WI38 (cell line): Measurements from ENCODE around the gene MOB2.

Source experiments
- H3K4me3 ChIP-seq: 2 replicates; pipeline ENCODE4 v1.5.1; 2011; ENCODE audit warnings: low read depth, mild to moderate bottlenecking, control low read depth, low read length
- TF ChIP-seq, protein P1 (sequence below): IDR thresholded peaks from 2 replicates; pipeline ENCODE4 v1.5.1; 2012; ENCODE audit warnings: low read depth, mild to moderate bottlenecking, control low read depth, low read length

The MOB2 gene

DNA sequence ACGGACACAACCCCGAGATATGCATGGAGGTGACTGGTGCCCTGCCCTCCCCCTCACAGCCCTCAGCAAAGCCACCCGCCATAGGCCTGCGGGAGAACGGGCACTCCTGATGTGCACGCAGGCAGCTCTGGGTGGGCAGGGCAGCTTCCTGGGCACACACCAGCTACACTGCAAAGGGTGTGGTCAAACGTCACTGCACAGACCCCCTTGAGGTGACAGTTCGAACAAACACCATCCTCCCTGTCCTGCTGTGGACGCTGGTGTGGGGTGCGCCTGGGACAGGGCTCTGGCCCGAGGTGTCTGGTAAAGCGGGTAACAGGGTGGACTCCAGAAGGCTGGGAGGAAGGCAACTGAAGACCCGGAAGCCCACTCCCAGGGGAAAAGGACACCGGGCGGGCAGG is 21.9 kb upstream of the MOB2 start:
- H3K4me3 ChIP-seq: no peak overlapping the region
- TF ChIP-seq, protein P1, sequence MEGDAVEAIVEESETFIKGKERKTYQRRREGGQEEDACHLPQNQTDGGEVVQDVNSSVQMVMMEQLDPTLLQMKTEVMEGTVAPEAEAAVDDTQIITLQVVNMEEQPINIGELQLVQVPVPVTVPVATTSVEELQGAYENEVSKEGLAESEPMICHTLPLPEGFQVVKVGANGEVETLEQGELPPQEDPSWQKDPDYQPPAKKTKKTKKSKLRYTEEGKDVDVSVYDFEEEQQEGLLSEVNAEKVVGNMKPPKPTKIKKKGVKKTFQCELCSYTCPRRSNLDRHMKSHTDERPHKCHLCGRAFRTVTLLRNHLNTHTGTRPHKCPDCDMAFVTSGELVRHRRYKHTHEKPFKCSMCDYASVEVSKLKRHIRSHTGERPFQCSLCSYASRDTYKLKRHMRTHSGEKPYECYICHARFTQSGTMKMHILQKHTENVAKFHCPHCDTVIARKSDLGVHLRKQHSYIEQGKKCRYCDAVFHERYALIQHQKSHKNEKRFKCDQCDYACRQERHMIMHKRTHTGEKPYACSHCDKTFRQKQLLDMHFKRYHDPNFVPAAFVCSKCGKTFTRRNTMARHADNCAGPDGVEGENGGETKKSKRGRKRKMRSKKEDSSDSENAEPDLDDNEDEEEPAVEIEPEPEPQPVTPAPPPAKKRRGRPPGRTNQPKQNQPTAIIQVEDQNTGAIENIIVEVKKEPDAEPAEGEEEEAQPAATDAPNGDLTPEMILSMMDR: no peak

DNA sequence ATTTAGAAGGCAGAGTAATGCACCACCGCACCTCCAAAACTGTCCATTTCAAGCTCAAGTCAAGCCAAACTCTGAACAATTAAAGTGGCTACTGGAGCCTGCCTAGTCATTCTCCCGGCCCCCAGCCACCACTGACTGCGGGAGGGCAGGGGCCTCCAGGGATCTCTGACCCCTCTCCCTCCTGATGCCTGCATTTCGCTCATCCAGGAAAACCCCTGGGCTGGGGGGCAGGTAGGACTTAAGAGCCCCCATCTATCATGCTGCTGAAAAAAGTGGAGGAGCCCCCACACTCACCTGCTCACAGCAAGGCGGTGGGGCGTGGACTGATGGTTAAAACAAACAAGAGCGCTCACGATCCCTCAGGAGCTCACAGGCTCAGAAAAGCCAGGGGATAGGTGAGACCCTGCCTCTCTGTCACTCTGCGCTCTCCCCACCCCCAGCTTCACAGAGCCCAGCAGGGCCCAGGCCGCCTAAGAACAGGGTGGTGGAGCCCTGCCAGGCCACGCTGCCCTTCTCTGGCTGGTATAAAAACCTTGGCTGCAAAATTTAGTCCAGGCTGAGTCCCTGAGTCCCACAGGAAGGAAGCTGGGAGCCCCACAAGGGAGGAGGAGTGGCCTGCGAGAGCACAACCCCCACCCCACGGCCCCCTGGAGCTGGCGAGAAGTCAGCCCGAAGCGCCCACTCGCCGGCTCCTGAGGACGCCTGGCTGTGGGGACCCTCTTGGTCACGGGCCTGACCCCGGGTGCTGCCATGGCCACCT is 21.0 kb upstream of the MOB2 start:
- TF ChIP-seq, protein P1: no peak
- no peak overlapping the region for H3K4me3 ChIP-seq

DNA sequence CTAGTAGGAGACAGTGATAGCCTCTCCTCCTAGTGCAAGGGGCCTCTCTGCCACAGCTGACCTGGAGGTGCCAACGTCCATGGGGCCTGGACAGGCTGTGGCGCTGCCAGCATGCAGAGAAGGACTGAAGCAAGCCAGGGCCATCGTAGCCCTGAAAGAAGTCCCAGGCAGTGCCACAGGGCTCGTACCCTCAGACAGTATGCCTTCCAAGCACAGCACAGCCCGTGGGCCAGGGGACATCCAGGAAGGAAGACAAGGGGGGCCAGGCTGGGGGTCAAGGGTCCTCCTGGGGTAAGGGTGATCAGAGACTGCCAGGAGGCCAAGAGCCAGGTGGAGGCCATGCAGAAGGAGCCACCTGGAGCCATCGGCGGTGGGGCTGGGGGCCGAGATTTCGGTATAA is 20.4 kb upstream of the MOB2 start:
- no peak overlapping the region for H3K4me3 ChIP-seq
- TF ChIP-seq, protein P1: no peak

DNA sequence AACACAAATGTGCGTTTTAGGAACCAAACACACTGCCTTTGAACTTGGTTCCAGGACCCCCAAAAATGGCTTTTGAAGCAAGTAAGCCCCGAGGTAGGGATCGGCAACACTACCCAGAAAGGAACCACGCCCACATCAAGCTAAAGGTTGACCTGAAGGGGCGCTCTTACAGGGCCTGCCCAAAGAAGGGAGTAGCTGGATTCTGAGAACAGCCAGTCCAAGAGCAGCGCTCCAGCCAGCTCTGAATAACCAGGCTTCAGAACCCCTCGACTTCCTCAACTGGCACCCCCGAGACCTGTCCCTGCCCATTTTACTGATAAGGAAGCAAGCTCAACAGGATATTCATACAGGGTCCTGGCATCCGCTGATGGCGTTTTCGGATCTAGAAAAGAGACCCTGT is 18.9 kb upstream of the MOB2 start:
- TF ChIP-seq, protein P1: no peak
- no peak overlapping the region for H3K4me3 ChIP-seq

DNA sequence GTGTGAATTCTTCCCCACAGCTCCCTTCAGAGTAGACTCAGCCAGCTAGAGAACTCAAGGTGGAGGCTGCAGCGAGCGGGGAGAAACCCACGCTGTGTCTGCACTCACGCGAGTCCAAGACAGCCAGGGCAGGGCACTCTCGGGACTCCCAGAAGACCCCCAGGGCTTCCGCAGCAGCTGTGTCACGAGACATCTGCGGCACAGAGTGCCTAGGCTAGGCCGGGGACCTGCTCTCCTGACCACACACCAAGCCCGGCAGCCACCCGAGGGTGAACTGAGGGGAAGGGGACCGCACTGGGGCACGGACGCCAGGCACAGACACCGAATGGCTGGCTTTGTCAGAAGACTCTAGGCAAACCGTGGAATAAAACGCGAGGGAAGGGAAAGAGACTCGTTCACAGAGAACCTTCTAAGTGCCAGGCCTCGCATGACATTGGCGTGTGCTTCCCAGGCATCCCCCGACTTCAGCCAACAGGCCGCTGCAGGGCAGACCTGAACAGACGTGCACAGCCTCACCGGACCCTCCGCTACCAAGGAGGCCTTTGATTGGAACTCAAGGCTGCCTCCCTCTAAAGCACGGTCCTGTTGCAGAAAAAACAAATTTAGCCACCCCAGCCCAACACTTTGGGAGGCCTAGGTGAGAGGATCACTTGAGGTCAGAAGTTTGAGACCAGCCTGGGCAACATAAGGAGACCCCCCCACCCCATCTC is 18.2 kb upstream of the MOB2 start:
- TF ChIP-seq, protein P1: no peak
- no peak overlapping the region for H3K4me3 ChIP-seq

DNA sequence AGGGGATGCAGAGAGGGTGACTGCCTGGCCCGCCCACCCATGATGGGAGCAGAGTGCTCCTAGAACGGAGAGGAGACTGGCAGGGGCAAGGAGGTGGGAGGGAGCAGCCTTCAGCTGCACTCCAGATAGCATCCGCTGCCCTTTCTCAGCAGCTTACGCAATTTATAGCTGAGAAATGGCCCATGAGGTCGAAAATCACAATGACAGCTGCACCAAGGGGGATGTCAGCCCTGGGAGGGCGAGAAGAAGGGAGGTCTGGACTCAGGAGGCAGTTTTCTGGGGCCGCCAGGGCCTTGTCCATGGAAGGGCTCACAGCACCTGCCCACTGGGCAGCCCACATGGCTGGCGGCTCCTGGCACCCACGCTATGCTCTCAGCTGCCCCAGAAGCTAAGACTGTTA is 17.6 kb upstream of the MOB2 start:
- TF ChIP-seq, protein P1: no peak

DNA sequence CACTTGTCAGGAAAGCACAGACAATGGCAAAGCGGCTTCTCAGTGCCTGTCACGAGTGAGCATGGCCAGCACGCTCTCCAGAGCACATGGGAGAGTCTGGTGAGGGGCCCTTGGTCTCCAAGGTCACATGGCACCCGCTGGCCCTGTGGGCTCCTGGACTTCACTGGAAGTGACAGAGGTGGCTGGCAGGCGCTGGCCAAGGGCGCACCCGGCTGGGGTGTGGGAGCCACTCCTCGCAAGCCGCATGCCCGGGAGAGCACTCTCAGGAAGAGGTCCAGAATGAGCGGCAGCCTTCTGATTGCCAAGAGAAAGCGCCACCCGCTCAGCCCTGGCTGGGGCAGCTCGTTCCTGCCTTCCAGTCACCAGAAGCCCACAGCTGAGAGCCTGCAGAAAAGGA is 17.1 kb upstream of the MOB2 start:
- no peak overlapping the region for H3K4me3 ChIP-seq
- TF ChIP-seq, protein P1: no peak

More for the DNA sequence above, 17.6 kb upstream of the MOB2 start:
- H3K4me3 ChIP-seq: no peak overlapping the region
